GM21360 (cell line): ENCODE results near the gene RPIA.
"Not testable (repeated sequence)": the region's sequence is repeated elsewhere in the genome, so short reads cannot be mapped to it uniquely, and the experiment has no call there.

Source experiments
- ATAC-seq: cut with Tn5 transposase; IDR thresholded peaks from one replicate; pipeline ENCODE4 v1.9.1; 2021; ENCODE audit warnings: mild to moderate bottlenecking, moderate library complexity; ENCODE audit not compliant: unreplicated experiment

The RPIA gene

GRCh38 chr2:88765154-88765888 is 73.8 kb downstream of the RPIA start:
- no peak for ATAC-seq

GRCh38 chr2:88765889-88766481 is 74.5 kb downstream of the RPIA start:
- not testable (repeated sequence) for ATAC-seq

GRCh38 chr2:88770016-88770415 is 78.5 kb downstream of the RPIA start:
- no peak for ATAC-seq

- not testable (repeated sequence) for ATAC-seq
These were observed 82.0 kb downstream of the RPIA start for GRCh38 chr2:88773233-88774028.

GRCh38 chr2:88789213-88789612 is 97.7 kb downstream of the RPIA start:
- not testable (repeated sequence) for ATAC-seq

- not testable (repeated sequence) for ATAC-seq
These were observed 104.5 kb downstream of the RPIA start for GRCh38 chr2:88795932-88796331.

GRCh38 chr2:88796523-88796922 is 105.0 kb downstream of the RPIA start:
- ATAC-seq = not testable (repeated sequence)

GRCh38 chr2:88797164-88797563 is 105.7 kb downstream of the RPIA start:
- not testable (repeated sequence) for ATAC-seq
